ENCODE data around the gene MAP4.

MAP4 gene

DNA sequence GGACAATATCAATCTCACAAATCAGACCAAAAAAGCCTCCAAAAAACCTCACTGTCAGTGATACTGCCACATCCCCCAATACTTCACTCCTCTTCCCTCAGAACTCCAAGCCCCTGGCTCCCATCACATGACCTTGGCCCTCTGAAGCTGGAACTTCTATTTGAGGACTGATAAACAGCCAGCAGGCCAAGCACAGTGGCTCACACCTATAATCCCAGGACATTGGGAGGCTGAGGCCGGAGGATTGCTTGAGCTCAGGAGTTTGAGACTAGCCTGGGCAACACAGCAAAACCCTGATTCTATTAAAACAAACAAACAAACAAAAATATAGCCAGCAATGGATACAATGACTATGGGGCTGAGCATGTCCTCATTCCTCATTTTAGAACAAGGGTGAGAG is 55.2 kb downstream of the MAP4 start:
- no peak for FAIRE-seq

DNA sequence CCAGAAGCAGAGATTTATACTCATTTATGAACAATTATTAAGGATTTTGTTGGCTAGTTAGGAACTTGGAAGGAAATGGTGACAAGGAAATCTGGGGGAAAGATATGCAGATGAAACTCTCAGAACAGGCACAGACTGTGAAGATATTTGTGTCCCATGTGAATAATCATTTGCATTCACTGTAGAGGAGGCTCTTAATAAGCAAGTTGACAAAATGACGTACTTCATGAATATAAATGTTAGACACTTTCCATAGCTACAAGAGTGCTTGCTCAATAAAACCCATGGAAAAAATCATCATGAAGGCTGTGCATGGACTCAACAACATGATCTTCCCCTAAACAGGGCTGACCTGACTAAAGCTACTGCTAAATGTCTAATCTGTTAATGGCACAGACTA is 59.7 kb downstream of the MAP4 start:
- FAIRE-seq = no peak

DNA sequence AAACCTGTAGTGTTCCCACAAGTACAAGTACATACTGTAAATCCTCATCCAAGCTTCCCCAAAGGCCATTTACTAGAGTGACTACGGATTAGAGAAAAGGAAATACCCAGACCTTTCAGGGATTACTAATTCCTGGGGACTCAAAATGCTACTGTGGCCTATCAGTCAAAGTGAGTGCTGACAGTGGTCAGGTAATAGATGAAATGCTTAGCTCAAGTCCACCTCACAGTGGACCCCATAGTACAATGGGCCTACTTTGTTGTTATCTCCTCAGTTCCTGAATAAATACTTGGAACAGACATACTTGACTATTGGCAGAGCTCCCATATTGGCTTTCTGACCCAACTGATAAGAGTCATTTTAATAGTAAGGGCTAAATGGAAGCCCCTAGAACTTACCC is 61.6 kb downstream of the MAP4 start:
- no peak for FAIRE-seq

DNA sequence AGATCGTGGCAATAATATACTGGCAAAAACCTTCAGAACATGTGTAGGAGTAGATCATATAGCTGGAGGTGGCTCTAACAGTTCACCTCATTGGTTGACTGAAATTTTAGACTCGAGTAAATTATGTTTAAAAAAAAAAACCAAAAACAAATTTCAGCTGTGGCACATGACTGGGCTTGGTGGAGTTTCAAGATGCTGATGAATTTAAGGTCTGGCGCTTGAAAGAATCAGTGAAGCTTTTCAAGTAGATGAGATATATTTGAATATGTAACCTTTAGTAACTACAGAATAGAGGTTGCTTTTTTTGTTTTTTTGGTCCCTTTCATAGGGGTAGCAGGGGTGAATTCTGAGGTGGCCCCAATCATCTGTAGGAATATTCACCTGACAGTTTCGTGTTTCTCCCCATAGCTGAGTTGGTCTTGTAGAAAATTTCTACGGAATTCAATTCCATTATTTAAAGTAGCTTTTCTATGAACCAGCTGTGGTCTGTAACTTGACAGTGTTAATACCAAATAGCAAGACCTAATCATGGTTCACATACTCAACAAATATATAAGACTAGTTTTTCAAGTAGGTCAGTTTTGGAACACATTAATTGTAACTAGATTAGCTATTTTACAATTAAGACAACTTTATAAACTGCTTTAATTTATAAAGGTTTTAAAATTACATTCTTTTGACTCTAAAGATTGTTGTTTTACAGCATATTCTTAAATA is 65.6 kb downstream of the MAP4 start:
- no peak for FAIRE-seq

DNA sequence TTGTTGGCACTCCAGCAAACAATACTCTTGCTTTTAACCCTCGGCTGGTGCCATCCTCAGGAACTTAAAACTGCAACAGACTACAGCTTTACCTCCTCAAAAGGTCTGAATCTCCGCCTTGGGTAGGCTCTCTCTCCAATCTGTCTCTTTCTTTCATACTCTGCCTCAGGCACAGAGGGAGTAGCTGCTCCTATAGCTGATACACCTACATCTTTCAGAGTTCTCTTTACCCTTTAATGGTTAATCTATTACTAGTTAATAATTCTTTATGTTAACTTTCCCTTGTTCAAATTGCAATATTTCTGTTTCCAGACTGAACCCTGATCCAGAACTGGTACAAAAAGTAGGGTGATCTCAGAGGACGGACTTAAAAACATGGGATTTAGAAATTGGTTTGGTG is 66.2 kb downstream of the MAP4 start:
- FAIRE-seq = no peak

DNA sequence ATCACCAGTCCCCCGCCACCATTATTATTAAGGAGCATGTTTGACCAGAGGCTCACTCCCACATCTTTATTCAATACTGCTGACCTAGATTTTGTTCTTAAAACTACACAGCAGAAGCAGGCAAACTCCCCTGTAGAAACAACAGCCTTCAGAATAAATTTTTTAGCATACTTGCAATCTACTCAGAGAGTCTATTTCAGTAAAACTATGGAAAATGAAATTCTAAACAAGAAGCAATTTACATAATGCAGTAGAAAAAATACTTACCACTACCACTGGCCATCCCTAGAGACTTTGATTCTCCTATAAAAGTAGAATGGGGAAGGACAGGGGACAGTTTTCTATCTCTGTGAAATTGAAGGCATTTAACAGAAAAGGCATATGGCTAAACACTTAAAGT is 76.0 kb downstream of the MAP4 start:
- no peak for FAIRE-seq

DNA sequence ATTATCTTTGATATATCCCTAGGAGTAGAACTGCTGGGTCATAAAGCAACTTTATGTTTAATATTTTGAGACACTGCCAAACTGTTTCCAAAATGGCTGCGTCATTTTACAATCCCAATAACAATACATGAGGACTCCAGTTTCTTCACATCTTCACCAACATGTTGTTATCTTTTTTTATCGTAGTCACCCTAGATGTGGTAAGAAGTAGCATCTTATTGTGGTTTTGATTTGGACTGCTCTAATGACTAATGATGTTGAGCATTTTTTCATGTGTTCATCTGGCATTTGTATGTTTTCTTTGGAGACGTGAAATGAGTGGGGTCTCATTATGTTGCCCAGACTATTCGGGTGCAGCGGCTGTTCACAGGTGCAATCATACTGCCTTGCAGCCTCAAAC is 83.8 kb downstream of the MAP4 start:
- no peak for FAIRE-seq

DNA sequence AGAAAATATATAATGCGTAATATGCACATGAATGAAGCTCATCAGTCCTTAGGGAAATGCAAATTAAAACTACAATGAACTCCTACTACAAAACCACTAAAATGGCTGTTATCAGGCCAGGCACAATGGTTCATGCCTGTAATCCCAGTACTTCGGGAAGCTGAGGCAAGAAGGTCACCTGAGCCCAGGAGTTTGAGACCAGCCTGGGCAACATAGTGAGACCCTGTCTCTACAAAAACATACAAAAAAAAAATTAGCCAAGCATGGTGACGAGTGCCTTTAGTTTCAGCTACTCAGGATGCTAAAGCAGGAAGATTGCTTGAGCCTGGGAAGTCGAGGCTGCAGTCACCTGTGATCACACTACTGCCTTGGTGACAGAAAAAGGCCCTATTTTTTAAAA is 85.2 kb downstream of the MAP4 start:
- FAIRE-seq = no peak

DNA sequence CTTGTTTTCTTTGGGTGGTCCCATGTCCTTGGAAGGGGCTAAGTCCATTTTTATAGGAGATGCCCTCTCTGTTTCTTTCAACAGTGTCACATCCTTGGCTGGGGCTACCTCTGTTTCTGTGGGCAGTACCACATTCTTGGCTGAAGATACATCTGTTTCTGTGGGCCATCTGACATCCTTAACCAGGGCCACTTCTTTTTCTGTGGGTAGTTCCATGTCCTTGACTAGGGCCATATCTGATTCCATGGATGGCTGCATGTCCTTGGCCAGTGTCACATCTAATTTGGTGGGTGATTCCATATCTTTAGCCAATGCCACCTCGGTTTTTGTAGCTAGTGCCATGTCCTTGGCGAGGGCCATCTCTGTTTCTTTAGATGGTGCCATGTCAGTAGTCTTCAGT is 99.5 kb downstream of the MAP4 start:
- no peak for FAIRE-seq

DNA sequence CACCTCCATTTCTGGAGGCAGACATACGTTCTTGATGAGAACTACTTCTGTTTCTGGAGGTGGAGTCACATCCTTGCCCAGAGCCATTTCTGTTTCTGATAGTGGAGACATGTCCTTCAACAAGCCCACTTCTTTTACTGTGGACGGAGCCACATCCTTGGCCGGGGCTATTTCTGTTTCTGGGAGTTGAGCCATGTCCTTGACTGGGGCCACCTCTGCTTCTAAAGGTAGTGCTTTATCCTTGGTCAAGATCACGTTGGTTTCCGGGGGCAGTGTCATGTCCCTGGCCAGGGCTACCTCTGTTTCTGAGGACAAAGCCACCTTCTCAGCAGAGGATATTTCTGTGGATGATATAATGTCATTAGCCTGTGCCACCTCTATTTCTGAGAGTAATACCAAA is 100.0 kb downstream of the MAP4 start:
- FAIRE-seq = no peak

DNA sequence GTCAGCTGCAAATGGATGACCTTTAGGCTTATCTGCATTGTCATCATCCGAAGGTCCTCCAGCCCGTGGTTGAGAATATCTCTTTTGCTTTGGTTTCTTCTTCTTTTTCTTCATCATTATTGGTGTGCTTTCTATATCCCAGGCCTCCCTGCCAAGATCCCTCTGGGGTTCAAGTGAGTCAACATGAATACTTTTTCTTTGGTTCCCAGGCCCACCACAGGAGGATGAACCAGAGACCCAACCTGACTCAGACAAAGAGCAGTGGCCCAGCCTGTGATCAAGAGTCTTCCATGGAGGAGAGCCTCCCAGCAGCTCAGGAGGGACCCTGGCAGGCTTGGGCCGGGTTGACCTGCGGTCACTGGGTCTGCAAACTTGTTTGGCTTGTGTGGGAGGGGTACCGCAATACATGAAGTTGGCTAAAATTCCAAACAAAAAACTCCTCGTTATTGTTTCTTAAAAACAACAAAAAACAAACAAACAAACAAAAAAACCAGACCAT is 104.2 kb downstream of the MAP4 start:
- no peak for FAIRE-seq

DNA sequence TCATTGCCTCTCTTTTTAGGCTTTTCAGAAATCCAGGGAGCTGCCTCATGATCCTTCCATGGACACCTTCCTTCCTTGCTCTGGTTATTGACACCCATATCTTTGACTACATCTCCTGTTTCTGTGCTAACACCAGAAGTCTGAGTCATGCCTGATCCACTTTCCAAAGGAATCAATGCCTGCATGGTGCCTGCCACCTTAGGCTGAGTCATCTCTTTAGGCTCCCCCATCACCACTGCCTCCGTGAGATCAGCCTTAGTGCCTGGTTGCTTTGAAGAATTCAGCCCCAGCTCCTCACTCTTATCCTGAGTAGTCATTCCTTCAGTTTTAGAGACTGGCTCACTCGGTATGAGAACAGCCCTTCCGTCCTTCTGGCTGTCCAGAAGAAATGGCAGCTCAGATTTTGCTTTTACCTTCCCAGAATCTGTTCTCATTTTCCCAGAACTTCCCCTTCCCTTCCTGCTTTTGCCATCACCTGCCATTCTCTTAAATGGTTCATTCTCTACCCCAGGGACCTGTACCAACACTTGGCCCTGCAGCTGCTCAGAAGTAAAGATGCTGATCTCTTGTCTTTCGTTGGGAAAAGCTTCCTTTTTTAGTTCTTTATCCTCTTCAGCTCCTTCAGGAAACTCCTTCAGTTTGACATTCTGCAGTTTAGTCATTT is 105.3 kb downstream of the MAP4 start:
- FAIRE-seq = no peak

DNA sequence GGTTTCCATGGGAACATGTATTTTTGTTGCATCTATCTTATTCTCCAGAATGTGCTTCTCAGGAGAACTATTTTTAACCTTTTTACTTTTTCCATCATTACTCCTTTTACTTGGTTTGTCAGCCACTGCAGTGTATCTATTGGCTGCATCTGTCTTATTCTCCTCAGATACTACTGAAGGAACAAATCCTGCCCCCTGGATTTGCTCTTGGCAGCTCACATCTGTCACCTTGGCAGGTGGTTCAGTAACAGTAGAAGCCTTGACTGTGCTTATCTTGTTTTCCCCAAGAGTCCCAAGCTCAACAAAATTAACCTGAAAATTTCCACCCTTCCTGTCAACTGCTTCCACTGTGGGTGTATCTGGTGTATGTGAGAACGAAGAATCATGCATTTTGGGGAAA is 106.0 kb downstream of the MAP4 start:
- FAIRE-seq = no peak

DNA sequence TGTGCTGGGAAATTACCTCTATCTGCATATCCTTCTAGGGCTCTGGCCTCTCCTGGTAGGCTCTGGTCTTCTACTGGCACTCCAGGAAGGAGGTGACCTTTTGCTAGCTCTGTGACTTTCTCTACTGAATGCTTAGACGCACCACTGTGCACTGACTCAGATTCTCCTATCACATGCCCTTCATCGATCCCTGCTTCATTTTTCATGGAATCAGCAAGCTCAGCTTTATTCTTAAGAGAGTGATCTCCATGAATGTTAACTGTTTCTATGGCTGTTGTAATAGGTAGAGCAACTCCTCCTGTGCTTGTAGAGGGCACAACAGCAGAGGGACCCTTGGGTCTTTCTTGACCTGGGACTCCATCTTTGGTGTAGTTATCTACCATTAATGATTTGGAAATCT is 106.6 kb downstream of the MAP4 start:
- no peak for FAIRE-seq

DNA sequence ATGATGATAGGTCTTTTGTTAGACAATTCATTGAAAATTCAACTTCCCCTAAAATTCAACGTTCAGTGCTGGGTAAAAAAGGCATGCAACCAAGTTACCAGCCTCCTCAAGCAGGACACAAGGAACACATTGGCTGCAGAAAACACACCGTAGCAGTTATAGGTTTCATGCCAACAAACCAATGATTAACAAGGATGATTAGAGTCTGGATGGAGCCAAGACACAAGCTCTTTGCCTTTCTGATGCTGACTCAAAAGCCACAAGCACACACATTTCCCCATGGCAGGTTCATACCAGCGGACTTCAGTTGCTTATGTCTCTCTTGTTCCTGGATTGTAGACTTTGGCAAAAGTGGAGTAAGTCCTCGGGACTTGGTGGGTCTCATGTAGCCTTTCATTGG is 107.5 kb downstream of the MAP4 start:
- FAIRE-seq = no peak

DNA sequence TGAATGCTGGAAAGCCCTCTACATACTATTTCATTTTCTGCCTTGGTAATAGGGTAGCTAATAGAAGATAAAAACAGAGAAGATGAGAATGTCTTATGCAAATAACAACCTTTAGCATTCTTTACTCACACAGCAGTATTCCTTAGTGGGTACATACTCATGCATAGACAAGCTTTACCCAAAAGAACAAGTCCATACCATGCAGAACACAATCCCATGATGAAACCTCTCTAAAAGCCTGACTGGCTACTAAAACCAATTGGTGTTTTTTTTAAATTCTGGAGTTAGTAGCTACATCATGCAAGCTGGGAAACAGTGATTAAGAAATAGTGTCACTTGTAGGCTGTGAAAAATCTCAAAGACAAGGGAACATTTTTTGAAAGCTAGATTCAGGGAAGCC is 108.4 kb downstream of the MAP4 start:
- no peak for FAIRE-seq

DNA sequence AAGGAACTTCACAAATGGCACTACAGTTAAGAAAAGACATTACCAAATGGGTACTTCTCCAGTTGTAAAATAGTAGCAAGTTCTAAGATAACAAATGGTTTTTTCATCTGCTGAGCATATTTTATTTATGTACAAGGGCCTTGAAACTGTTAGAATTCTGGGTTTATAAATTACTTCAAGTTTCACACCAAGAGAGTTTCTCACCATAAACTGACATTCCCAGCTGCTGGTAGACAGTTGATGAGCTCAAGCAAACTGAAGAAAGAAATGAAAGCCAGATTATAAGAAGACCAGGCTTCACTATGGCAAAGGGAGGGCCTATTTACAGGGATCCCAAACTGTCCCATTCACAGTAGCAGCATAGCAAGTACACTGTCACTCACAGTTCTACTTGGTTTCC is 113.5 kb downstream of the MAP4 start:
- no peak for FAIRE-seq

DNA sequence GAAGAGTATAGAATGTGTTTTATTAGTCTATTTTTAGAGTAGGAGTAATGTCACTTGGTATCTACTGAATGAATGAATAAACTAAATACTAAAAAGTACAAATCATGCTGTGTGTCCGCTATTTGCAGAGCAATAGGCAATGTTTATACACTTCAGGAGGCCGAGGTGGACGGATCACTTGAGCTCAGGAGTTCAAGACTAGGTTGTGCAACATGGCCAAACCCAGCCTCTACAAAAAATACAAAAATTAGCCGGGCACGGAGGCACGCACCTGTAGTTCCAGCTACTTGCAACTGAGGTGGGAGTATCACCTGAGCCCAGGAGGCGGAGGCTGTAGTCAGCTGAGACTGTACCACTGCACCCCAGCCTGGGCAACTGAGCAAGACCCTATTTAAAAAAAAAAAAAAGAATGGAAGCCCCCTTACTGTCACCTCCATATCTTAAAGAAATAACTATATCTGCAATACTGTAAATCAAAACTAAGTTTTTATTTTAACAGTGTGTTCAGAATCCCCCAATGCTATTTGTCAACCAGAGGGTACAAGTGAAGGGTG is 114.9 kb downstream of the MAP4 start:
- FAIRE-seq = no peak

DNA sequence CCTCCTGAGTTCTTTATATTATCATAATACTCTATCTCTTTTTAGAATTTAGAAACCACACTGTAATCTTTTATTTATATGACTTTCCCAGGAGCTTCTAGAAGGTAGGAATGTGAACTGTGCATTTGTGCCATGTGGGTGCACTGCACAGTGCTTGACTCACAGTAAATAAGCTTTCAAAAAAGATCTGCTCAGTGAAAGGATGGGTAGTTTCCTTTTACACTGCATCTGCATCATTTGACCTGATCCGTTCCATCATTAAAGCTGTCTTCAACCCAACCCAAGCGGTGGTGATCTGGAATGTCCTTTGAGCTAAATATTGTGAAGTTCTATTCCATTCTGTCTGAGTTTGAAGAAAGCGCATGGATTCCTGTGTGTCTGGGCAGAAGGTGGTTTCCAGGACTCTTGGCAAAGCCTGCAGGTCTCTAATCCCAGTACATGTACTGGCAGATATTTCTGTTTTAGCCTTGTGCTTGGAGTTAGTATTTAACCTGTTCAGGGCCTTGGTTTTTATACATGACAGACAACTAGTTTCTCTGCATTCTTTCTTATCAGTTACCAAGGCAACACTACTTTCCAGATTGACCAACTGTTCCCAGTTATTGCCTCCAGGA is 116.6 kb downstream of the MAP4 start:
- no peak for FAIRE-seq

DNA sequence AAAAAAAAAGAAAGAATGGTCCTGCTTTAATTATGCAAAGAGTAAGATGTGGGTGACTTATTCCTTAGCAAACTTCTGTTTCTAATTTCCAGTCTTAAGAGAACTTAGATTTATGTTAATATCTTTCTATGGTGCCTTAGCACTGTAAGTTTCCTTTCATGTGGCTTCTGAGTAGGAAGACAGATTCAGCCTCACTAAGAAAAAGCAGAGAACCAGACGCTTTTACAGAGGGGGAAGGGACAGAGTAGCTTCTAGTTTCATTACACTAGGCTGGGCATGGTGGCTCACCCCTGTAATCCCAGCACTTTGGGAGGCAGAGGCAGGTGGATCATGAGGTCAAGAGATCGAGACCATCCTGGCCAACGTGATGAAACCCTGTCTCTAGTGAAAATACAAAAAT is 118.3 kb downstream of the MAP4 start:
- no peak for FAIRE-seq

DNA sequence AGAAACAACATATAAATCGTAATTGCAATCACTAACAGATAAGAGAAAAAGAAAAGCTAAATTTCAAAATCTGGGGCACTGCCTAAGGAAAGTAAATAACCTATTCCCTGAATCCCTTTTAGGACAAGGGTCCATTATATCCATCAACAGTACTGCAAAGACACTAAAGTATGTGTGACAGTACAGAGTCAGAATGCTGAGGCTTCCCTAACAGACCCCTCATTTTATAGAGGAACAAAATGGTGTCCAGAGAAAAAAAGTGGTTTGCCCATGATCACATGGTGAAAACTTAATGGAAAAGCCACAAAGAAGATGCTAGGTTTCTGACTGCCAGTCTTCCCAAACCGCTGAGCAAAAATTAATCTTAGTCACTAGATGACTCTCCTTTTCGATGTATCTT is 119.5 kb downstream of the MAP4 start:
- FAIRE-seq = no peak

DNA sequence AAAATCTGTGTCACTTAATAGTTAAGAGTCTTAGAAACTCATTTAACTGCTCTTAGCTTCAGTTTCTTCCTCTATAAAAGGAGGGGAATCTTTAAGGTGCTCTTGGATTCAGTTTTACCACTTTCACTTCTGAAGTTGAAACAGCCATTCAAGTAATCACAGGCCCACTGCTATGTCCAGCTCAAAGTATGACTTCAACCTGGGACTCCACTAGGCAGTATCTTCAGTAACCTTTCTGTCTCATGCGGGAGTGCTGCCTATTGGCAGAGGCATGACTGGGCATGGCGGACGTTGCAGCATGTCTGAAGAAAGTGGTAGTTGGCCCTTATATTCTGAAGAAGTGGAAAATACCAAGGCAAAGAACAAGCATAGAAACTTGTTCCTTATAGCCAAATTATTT is 121.0 kb downstream of the MAP4 start:
- no peak for FAIRE-seq

DNA sequence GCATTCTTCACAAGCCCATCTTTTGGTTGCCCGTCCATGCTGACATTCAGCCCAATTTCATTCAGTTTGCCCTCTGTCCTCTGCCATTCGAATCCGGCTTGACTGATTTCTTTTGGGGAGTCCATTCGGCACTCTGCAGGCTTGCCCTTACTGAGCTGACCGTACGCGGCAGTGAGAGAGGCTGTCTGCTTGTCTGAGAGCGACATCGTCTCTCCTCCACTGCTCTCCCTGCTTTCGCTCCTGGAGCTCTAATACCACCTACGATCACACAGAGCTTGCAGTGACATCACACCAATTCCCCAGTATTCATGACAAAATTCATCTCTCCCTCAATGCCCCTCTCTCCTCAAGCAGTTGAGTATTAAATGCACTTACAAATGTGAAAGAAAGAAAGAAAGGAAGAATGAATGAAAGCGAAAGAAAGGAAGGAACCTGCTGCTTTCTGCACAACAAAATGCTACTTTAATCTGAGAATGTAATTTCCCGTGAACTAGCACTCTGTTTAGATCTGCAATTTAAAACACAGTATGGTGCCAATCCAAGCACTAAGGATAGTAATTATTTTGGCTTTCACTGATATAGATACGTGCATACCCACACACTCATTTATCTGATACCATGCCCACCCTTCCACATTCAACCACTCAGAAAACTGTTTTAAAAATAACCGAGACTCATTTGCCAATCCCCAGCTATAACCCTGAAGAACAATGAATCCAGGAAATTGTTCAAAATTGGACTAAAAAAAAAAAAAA is 123.8 kb downstream of the MAP4 start:
- FAIRE-seq = no peak
